Neural cell (in vitro differentiated cells): ENCODE data around the gene SNX2.

Experiments used
- CTCF ChIP-seq: fragments of 450-650 bp; IDR thresholded peaks from 2 replicates; pipeline ENCODE4 v1.5.1; 2014; ENCODE audit warnings: antibody characterized with exemption, mild to moderate bottlenecking, moderate library complexity; ENCODE audit not compliant: poor library complexity, severe bottlenecking
- EZH2 ChIP-seq: fragments of 200-600, 300-800 bp; shearing (Covaris generic), sonication (generic); IDR thresholded peaks from 2 replicates; pipeline ENCODE4 v1.6.1; 2014; ENCODE audit warnings: antibody characterized with exemption, low read length, borderline replicate concordance, mild to moderate bottlenecking; ENCODE audit not compliant: insufficient read depth, poor library complexity, severe bottlenecking
- POLR2AphosphoS5 ChIP-seq: IDR thresholded peaks from 2 replicates; pipeline ENCODE4 v1.6.1; 2012
- RAD21 ChIP-seq: fragments of 450-650 bp; conservative IDR thresholded peaks from 2 replicates; pipeline ENCODE4 v1.6.1; 2014; ENCODE audit warnings: antibody characterized with exemption, mild to moderate bottlenecking, moderate library complexity
- SMC3 ChIP-seq: fragments of 450-650 bp; conservative IDR thresholded peaks from 2 replicates; pipeline ENCODE4 v1.6.1; 2014; ENCODE audit warnings: antibody characterized with exemption, mild to moderate bottlenecking, moderate library complexity; ENCODE audit not compliant: poor library complexity
- TAF1 ChIP-seq: IDR thresholded peaks from 2 replicates; pipeline ENCODE4 v1.6.1; 2012; ENCODE audit warnings: low read depth

GRCh38 chr5:122781465-122781864, 6.6 kb downstream of the SNX2 start:
- TF ChIP-seq CTCF (no peak), SMC3 (no peak), TAF1 (no peak), RAD21 (no peak), EZH2 (no peak), POLR2AphosphoS5 (no peak)
